ENCODE measurements around the gene SPATA3.

Gene SPATA3

GRCh38 chr2:230950874-230951339, 45.0 kb upstream of the SPATA3 start:
- no peak for DNase-seq
- Mint-ChIP-seq H3K36me3 (ENCODE audit: low read depth) (no peaks in the 10 kb centered on the region), H3K27me3 (ENCODE audit: low read depth, poor library complexity) (peaks cover 3% of the 10 kb centered on the region), H3K4me3 (no peak overlapping the region), H3K9me3 (peaks cover 6% of the 10 kb centered on the region), H3K27ac (no peak overlapping the region), H3K4me1 (peaks cover 38% of the 10 kb centered on the region)
- TF ChIP-seq CTCF (IDR thresholded peaks at IDR 0.05), result no peak

GRCh38 chr2:230951396-230951795, 44.5 kb upstream of the SPATA3 start:
- Mint-ChIP-seq H3K4me3 (no peak overlapping the region), H3K36me3 (ENCODE audit: low read depth) (no peaks in the 10 kb centered on the region), H3K27ac (no peak overlapping the region), H3K4me1 (peaks cover 38% of the 10 kb centered on the region), H3K27me3 (ENCODE audit: low read depth, poor library complexity) (peaks cover 5% of the 10 kb centered on the region), H3K9me3 (peaks cover 6% of the 10 kb centered on the region)
- TF ChIP-seq CTCF (IDR thresholded peaks at IDR 0.05), result no peak
- DNase-seq, result no peak

- DNase-seq, result no peak
- Mint-ChIP-seq H3K27ac (no peak overlapping the region), H3K4me1 (peaks cover 47% of the 10 kb centered on the region), H3K9me3 (peaks cover 6% of the 10 kb centered on the region), H3K27me3 (ENCODE audit: low read depth, poor library complexity) (peaks cover 14% of the 10 kb centered on the region), H3K36me3 (ENCODE audit: low read depth) (no peaks in the 10 kb centered on the region), H3K4me3 (no peak overlapping the region)
- TF ChIP-seq CTCF (IDR thresholded peaks at IDR 0.05), result no peak
These were observed 43.5 kb upstream of the SPATA3 start for GRCh38 chr2:230952226-230952956.

- Mint-ChIP-seq H3K4me3 (no peak overlapping the region), H3K9me3 (peaks cover 6% of the 10 kb centered on the region), H3K27ac (no peak overlapping the region), H3K36me3 (ENCODE audit: low read depth) (no peaks in the 10 kb centered on the region), H3K27me3 (ENCODE audit: low read depth, poor library complexity) (peaks cover 26% of the 10 kb centered on the region), H3K4me1 (peaks cover 49% of the 10 kb centered on the region)
- no peak for TF ChIP-seq CTCF (IDR thresholded peaks at IDR 0.05)
- DNase-seq, result peak; percentile 15
These were observed 42.1 kb upstream of the SPATA3 start for GRCh38 chr2:230953845-230954244.

- Mint-ChIP-seq H3K27me3 (ENCODE audit: low read depth, poor library complexity) (peaks cover 26% of the 10 kb centered on the region), H3K36me3 (ENCODE audit: low read depth) (no peaks in the 10 kb centered on the region), H3K27ac (no peak overlapping the region), H3K4me1 (peaks cover 49% of the 10 kb centered on the region), H3K9me3 (peaks cover 7% of the 10 kb centered on the region), H3K4me3 (no peak overlapping the region)
- DNase-seq, result no peak
- TF ChIP-seq CTCF (IDR thresholded peaks at IDR 0.05), result no peak
These were observed 41.2 kb upstream of the SPATA3 start for GRCh38 chr2:230954746-230955145.

GRCh38 chr2:230955163-230955737, 40.7 kb upstream of the SPATA3 start:
- H3K27me3 Mint-ChIP-seq (ENCODE audit: low read depth, poor library complexity), result peaks cover 26% of the 10 kb centered on the region
- no peak overlapping the region for H3K4me3 Mint-ChIP-seq
- no peak for TF ChIP-seq CTCF (IDR thresholded peaks at IDR 0.05)
- DNase-seq, result no peak
- no peak overlapping the region for H3K27ac Mint-ChIP-seq
- no peaks in the 10 kb centered on the region for H3K36me3 Mint-ChIP-seq (ENCODE audit: low read depth)
- peaks cover 49% of the 10 kb centered on the region for H3K4me1 Mint-ChIP-seq
- peaks cover 12% of the 10 kb centered on the region for H3K9me3 Mint-ChIP-seq

Data from nephron progenitor cell (in vitro differentiated cells).